K562 (cell line): Measurements from ENCODE around the gene KMT2E. TPM values are rescaled to one million over a fixed set of nuclear protein-coding genes. Genes with fewer than 3 reads are reported as not detected.

ENCODE experiments used
- BRCA1 ChIP-seq, 2 experiments: fragments of 450-650 bp in 1 of 2; sonication (generic) in 1 of 2; formaldehyde crosslinking in 1 of 2; IDR thresholded peaks; 2 replicates each; pipeline versions ENCODE4 v1.5.0 to v1.6.1; 2017 to 2020; ENCODE audit warnings: mild to moderate bottlenecking in 1 of 2, missing genetic modification reagents in 1 of 2
- CBX8 ChIP-seq: fragments of 200-600 bp; sonication (generic); IDR thresholded peaks from 2 replicates; pipeline ENCODE4 v1.6.1; 2012; ENCODE audit warnings: borderline replicate concordance, mixed run types, low read depth, mild to moderate bottlenecking, moderate library complexity, mixed read lengths, low read length, control low read depth, inconsistent platforms; ENCODE audit not compliant: poor library complexity, severe bottlenecking; ENCODE audit errors: extremely low read depth
- COPS2 ChIP-seq: fragments of 450-650 bp; conservative IDR thresholded peaks from 2 replicates; pipeline ENCODE4 v1.6.1; 2016; ENCODE audit warnings: mild to moderate bottlenecking, moderate library complexity
- ETV6 ChIP-seq, 3 experiments: fragments of 150-350 bp in 1 of 3; sonication (generic) in 1 of 3; formaldehyde crosslinking in 1 of 3; IDR thresholded peaks; 2 replicates each; pipeline versions ENCODE4 v1.6.1 to v1.8.0; 2014 to 2022; ENCODE audit warnings: borderline replicate concordance in 2 of 3, low read depth in 2 of 3, antibody characterized with exemption in 1 of 3, low read length in 1 of 3, mild to moderate bottlenecking in 1 of 3, missing genetic modification reagents in 1 of 3
- GTF2F1 ChIP-seq: IDR thresholded peaks from 2 replicates; pipeline ENCODE4 v1.6.1; 2011; ENCODE audit warnings: low read depth, low read length, improper control_type of control experiment
- MYNN ChIP-seq, 2 experiments: sonication (generic); formaldehyde crosslinking in 1 of 2; IDR thresholded peaks; 2 replicates each; pipeline versions ENCODE4 v1.5.0 to v1.6.1; 2016 to 2020; ENCODE audit warnings: antibody characterized with exemption in 1 of 2, missing genetic modification reagents in 1 of 2
- NBN ChIP-seq: fragments of 450-650 bp; IDR thresholded peaks from 2 replicates; pipeline ENCODE4 v1.6.1; 2016; ENCODE audit warnings: low read depth, mild to moderate bottlenecking
- PHF20 ChIP-seq: fragments of 450-650 bp; IDR thresholded peaks from 2 replicates; pipeline ENCODE4 v1.6.1; 2018; ENCODE audit not compliant: partially characterized antibody
- PURB ChIP-seq: sonication (generic); formaldehyde crosslinking; IDR thresholded peaks from 2 replicates; pipeline ENCODE4 v1.9.0; 2021; ENCODE audit warnings: low read depth, mild to moderate bottlenecking, missing genetic modification reagents
- PYGO2 ChIP-seq: fragments of 450-650 bp; IDR thresholded peaks from 2 replicates; pipeline ENCODE4 v1.6.1; 2016; ENCODE audit warnings: mild to moderate bottlenecking, missing genetic modification characterization, moderate library complexity, missing compliant biosample characterization
- TEAD4 ChIP-seq, 2 experiments: sonication (generic) in 1 of 2; formaldehyde crosslinking in 1 of 2; IDR thresholded peaks; 2 replicates each; pipeline versions ENCODE4 v1.6.1 to v1.8.0; 2012 to 2022; ENCODE audit warnings: borderline replicate concordance in 1 of 2, inconsistent platforms in 1 of 2, low read length in 1 of 2, mild to moderate bottlenecking in 1 of 2, missing genetic modification reagents in 1 of 2
- XRCC4 ChIP-seq: IDR thresholded peaks from one replicate; pipeline ENCODE4 v1.6.1; 2011; ENCODE audit not compliant: insufficient read depth, insufficient read length; ENCODE audit errors: extremely low read depth
- ZNF197 ChIP-seq: fragments of 200-800 bp; sonication (Bioruptor generic); IDR thresholded peaks from 2 replicates; pipeline ENCODE4 v1.6.1; 2016; ENCODE audit warnings: low read depth, missing genetic modification characterization, missing compliant biosample characterization
- polyA plus RNA-seq, 8 experiments: library from polyadenylated mRNA; depleted of rRNA in 4 of 8; stranded (reverse) in 5 of 8; unstranded in 3 of 8; fragments of >200 nt; fragmentation: Nextera tagmentation in 2 of 8; fragmentation: Illumina TruSeq in 1 of 8; extraction: Ambion mirVana in 2 of 8; extraction: Trizol in 1 of 8; gene quantifications; 2 replicates each; pipeline versions ENCODE4 v1.2.1 to v1.2.3, GENCODE V29; 2011 to 2014; ENCODE audit warnings: inconsistent platforms in 1 of 8, missing spikeins in 1 of 8
- total RNA-seq, 7 experiments: library from RNA; depleted of rRNA in 6 of 7; stranded (reverse); fragments of >200 nt in 6 of 7; fragmentation: Illumina TruSeq in 2 of 7; extraction: Trizol in 2 of 7; gene quantifications; 2 replicates each; pipeline versions ENCODE4 v1.2.1 to v1.2.3, GENCODE V29; 2011 to 2021; ENCODE audit warnings: low replicate concordance in 1 of 7
- TF ChIP-seq, protein P1 (sequence below): sonication (generic); formaldehyde crosslinking; IDR thresholded peaks from 2 replicates; pipeline ENCODE4 v1.8.0; 2023; ENCODE audit warnings: mild to moderate bottlenecking, missing genetic modification reagents
- TF ChIP-seq, protein P2 (sequence below): sonication (generic); formaldehyde crosslinking; IDR thresholded peaks from 2 replicates; pipeline ENCODE4 v1.8.0; 2023; ENCODE audit warnings: mild to moderate bottlenecking, missing genetic modification reagents
- TF ChIP-seq, protein P3 (sequence below): fragments of 450-650 bp; IDR thresholded peaks from 2 replicates; pipeline ENCODE4 v1.6.1; 2014; ENCODE audit warnings: low read depth, mild to moderate bottlenecking, moderate library complexity, borderline replicate concordance

The KMT2E gene
- total and polyA plus RNA-seq, 9 of the 15 experiments (the other 6 are each of a cell fraction or from before 2014, with no cell fraction given): 8.9 to 55.3 (median 38.1) TPM

DNA sequence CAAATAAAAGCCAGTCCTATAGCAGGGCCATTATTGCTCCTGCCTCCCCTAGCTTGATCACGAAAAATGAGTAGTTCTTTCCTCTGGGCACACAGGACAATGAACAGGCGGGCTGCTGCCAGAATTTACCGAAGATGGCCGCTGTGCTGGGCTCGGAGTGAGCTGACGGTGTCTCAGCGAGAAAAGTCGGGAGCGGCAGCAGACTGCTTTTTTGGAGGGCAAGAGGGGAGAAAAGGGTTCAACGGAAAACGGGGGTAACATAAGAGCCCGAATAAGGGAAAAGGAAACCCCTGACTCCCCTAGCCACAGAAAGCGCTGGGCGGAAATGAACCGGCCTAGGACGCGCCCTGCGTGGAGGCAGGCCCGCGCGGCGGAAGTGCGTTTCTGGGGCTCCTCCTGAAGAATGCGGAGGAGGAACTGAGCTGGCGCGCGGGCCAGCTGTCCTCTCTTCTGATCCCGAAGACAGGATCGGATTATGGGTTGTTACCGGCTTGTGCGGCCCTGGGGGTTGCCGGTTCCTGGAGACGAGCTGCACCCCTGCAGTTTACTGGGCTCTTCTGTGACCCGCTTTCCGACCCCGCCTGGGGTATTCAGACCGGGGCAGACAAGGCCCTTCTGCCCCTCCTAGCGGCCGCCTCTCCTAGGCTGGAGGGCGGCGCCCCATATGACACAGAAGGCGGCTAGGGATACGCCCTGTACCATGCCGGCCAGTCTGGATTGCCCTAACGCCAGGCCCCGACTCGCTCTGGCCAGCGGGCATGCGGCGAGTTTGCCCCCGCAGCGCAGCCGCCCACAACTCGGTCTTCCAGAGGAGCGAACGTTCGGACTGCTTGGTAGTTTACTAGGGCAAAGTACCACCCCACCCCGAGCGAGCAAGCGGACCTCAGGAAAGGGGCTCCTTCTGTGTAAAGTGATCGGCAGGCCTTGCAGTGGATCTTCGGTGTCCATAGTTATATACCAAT is 30.1 kb upstream of the KMT2E start (continued):
- TF ChIP-seq CBX8 (no peak), BRCA1 (IDR thresholded peaks at IDR 0.05) (no peak), BRCA1 (CRISPR knock-in tag; IDR thresholded peaks at IDR 0.05) (no peak), MYNN (IDR thresholded peaks at IDR 0.05) (peak; percentile 89), MYNN (CRISPR knock-in tag; IDR thresholded peaks at IDR 0.05) (no peak), COPS2 (no peak), ZNF197 (no peak; the same call in 1 of the 2 replicates), NBN (no peak; the same call in none of the 2 replicates), GTF2F1 (0 out of 2 replicates have a peak, but pooled peaks have one; percentile 70), PURB (no peak), XRCC4 (no peak), TEAD4 (IDR thresholded peaks at IDR 0.05; ENCODE audit: low read length) (peak; percentile 60), TEAD4 (CRISPR knock-in tag; IDR thresholded peaks at IDR 0.05; ENCODE audit: borderline replicate concordance) (no peak), PYGO2 (tag) (no peak), PHF20 (peak; percentile 92), ETV6 (IDR thresholded peaks at IDR 0.05; ENCODE audit: borderline replicate concordance in 1 of 2, low read depth in 2 of 2, low read length in 1 of 2) (peak in 1 of 2 experiments; percentile 29; a peak in 1 of 4 replicates), ETV6 (CRISPR knock-in tag; IDR thresholded peaks at IDR 0.05; ENCODE audit: borderline replicate concordance) (peak; percentile 82; the same call in 1 of the 2 replicates)
- TF ChIP-seq, protein P1, sequence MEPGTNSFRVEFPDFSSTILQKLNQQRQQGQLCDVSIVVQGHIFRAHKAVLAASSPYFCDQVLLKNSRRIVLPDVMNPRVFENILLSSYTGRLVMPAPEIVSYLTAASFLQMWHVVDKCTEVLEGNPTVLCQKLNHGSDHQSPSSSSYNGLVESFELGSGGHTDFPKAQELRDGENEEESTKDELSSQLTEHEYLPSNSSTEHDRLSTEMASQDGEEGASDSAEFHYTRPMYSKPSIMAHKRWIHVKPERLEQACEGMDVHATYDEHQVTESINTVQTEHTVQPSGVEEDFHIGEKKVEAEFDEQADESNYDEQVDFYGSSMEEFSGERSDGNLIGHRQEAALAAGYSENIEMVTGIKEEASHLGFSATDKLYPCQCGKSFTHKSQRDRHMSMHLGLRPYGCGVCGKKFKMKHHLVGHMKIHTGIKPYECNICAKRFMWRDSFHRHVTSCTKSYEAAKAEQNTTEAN (CRISPR knock-in tag): 0 out of 2 replicates have a peak, but pooled peaks have one; percentile 24
- TF ChIP-seq, protein P2, sequence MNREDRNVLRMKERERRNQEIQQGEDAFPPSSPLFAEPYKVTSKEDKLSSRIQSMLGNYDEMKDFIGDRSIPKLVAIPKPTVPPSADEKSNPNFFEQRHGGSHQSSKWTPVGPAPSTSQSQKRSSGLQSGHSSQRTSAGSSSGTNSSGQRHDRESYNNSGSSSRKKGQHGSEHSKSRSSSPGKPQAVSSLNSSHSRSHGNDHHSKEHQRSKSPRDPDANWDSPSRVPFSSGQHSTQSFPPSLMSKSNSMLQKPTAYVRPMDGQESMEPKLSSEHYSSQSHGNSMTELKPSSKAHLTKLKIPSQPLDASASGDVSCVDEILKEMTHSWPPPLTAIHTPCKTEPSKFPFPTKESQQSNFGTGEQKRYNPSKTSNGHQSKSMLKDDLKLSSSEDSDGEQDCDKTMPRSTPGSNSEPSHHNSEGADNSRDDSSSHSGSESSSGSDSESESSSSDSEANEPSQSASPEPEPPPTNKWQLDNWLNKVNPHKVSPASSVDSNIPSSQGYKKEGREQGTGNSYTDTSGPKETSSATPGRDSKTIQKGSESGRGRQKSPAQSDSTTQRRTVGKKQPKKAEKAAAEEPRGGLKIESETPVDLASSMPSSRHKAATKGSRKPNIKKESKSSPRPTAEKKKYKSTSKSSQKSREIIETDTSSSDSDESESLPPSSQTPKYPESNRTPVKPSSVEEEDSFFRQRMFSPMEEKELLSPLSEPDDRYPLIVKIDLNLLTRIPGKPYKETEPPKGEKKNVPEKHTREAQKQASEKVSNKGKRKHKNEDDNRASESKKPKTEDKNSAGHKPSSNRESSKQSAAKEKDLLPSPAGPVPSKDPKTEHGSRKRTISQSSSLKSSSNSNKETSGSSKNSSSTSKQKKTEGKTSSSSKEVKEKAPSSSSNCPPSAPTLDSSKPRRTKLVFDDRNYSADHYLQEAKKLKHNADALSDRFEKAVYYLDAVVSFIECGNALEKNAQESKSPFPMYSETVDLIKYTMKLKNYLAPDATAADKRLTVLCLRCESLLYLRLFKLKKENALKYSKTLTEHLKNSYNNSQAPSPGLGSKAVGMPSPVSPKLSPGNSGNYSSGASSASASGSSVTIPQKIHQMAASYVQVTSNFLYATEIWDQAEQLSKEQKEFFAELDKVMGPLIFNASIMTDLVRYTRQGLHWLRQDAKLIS (CRISPR knock-in tag): peak; percentile 87
- TF ChIP-seq, protein P3, sequence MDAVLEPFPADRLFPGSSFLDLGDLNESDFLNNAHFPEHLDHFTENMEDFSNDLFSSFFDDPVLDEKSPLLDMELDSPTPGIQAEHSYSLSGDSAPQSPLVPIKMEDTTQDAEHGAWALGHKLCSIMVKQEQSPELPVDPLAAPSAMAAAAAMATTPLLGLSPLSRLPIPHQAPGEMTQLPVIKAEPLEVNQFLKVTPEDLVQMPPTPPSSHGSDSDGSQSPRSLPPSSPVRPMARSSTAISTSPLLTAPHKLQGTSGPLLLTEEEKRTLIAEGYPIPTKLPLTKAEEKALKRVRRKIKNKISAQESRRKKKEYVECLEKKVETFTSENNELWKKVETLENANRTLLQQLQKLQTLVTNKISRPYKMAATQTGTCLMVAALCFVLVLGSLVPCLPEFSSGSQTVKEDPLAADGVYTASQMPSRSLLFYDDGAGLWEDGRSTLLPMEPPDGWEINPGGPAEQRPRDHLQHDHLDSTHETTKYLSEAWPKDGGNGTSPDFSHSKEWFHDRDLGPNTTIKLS: peak; percentile 94
